GM12865 (cell line): ENCODE results near the gene SLC10A7.

Source experiments
- DNase-seq: peaks from one replicate; pipeline ENCODE4 v3.0.0; 2010; ENCODE audit warnings: low read depth
- H3K4me3 ChIP-seq: 2 replicates; pipeline ENCODE4 v1.5.1; 2011; ENCODE audit warnings: mild to moderate bottlenecking, low read depth, low read length, control low read depth
- TF ChIP-seq, protein P1 (sequence below): IDR thresholded peaks from 2 replicates; pipeline ENCODE4 v1.5.1; 2011; ENCODE audit warnings: low read length, control low read depth, low read depth, inconsistent platforms; ENCODE audit not compliant: insufficient read depth; ENCODE audit errors: missing control alignments

The SLC10A7 gene

DNA sequence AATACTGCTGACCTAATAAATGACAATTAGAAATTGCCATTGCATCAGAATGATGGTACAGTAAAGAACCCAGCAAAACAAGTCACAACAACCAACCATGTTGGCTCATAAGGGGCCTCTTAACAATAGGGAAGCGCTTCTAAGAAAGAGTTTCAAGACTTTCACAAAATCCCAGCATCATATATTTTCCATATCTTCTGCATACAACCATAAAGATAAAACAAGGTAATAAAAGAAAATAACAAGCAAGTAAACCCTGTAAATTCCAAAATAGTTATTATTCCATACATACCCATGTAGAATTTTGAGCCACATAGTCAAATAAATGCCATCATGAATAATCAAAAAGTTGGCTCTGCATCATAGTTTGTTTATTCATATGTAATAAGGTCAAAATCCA is 8.2 kb downstream of the SLC10A7 start:
- H3K4me3 ChIP-seq: no peak overlapping the region
- no peak for DNase-seq
- TF ChIP-seq, protein P1, sequence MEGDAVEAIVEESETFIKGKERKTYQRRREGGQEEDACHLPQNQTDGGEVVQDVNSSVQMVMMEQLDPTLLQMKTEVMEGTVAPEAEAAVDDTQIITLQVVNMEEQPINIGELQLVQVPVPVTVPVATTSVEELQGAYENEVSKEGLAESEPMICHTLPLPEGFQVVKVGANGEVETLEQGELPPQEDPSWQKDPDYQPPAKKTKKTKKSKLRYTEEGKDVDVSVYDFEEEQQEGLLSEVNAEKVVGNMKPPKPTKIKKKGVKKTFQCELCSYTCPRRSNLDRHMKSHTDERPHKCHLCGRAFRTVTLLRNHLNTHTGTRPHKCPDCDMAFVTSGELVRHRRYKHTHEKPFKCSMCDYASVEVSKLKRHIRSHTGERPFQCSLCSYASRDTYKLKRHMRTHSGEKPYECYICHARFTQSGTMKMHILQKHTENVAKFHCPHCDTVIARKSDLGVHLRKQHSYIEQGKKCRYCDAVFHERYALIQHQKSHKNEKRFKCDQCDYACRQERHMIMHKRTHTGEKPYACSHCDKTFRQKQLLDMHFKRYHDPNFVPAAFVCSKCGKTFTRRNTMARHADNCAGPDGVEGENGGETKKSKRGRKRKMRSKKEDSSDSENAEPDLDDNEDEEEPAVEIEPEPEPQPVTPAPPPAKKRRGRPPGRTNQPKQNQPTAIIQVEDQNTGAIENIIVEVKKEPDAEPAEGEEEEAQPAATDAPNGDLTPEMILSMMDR: no peak

DNA sequence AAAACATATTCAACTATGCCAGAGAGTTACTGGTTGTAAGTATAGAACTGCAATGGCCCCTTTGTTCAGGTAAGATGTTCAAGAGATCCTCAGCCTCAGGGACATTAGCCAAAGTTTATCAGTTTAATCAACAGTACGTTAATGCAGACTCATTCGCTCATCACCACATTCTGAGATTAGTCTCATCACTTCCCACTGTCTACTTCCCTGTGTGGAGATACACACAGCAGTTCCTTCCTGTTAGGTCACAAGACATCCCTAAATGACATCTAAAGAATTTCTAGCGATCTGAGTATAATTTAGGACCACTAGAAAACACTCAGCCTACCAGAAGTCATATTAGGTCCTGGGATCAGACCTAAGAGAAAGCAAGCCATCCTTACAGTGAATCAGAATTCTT is 10.4 kb downstream of the SLC10A7 start:
- no peak for DNase-seq
- no peak overlapping the region for H3K4me3 ChIP-seq
- TF ChIP-seq, protein P1: no peak

DNA sequence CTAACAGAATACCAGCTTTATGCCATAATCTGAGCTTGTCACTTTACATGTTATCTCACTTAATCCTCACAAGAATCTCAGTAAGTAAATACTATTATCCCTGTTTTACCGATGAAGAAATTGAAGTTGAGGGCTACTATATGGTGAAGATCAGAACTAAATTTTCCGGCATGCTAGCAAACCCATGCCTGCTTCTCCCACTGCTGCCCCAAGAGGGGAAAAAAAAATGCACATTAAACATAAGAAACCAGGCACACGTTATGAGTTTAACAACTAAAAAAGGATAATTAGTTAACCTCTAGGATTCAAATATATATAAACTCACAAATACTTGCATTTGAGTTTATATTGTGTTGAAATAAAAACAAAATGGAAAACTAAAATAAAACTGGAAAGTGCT is 10.8 kb downstream of the SLC10A7 start:
- no peak for DNase-seq
- H3K4me3 ChIP-seq: no peak overlapping the region
- TF ChIP-seq, protein P1: no peak

DNA sequence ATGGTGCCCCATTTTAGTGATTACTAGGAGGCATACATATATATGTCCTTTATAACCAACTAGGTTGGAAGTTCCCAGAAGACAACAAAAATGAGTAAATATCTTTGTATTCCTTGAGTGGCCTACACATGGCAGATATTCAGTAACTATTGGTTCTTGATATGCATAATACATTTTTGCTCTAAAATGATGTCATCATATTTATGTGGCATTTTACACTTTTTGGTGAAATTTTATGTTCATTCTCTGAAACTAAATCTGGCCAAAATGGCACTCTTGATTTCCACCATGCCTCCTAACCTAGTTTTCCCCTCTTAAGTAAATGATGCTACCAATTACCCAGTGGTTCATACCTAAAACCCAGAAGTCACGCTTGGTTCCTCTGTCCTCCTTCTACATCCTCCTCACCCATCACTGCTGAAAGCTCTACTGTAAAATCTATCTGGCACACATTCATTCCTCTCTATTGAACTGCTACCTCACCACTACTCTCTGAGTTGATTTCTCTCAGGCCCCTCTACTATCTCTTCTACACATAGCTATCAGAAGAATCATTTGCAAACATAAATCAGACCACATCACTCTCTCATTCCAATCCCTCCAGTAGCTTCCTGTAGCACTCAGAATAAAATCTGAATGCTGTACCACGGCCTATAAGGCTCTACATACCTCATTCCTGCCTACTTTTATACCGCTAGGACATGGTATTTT is 13.4 kb downstream of the SLC10A7 start:
- TF ChIP-seq, protein P1: no peak
- DNase-seq: no peak
- no peak overlapping the region for H3K4me3 ChIP-seq

DNA sequence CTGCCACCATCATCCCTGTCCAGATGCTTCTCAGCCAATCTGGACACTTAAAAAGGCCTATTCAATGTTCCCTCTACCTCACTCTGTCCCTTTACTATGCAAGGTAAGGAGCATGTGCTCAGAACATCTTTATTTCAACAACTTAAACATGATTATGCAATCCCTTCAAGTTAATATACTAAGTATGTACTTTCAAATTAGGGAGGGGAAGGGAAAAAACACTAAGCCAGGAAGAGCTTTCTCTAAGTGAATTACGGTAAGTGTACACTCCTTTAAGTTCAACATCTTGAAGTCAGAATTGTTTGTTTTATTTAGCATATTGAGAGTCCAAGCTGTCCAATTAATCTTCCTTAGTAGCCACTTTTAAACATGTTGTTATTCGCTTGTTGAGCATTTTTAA is 14.1 kb downstream of the SLC10A7 start:
- no peak for DNase-seq
- TF ChIP-seq, protein P1: no peak
- no peak overlapping the region for H3K4me3 ChIP-seq

DNA sequence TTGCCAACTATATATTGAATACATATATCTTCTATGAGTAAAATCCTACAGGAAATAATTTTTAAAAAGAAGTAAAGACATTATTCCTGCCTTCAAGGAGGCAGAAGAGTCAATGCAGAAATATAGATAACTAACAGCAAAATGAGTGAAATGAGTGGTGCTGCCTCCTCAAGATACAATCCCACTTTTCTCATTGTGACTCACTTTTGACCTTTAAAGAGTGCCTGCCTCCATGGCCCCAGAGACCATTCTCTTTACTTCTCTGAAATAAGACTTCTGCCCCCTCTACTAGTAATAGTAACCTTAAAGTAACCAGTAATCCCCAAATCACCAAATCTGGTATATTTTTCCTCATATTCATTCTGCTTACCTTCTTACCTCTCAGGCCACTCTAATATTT is 15.5 kb downstream of the SLC10A7 start:
- DNase-seq: no peak
- TF ChIP-seq, protein P1: no peak

DNA sequence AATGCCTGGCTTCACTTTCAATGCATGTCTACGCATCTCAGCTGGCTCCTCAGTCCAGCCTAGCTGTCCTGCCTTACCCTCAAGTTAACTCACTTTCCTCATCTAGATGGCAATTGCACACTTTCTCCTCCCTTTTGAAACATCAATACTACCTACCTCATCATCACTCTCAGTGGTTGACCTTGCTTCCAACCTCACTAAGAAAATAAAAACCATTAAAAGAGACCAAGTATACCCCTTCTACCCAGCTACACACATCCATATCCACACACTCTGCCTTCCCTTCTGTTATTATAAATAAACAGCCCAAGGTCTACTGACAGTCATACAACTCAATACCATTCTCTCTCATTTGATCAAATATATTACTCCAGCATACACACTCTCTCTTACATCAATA is 21.5 kb downstream of the SLC10A7 start:
- no peak for DNase-seq
- TF ChIP-seq, protein P1: no peak
- no peak overlapping the region for H3K4me3 ChIP-seq

More for the DNA sequence above, 15.5 kb downstream of the SLC10A7 start:
- no peak overlapping the region for H3K4me3 ChIP-seq
